ENCODE results near the gene ZBTB34.

ZBTB34 gene

GRCh38 chr9:126925876-126926275 is 65.4 kb downstream of the ZBTB34 start:
- TF ChIP-seq EZH2phosphoT487 (conservative IDR thresholded peaks at IDR 0.05; ENCODE audit: low read length) (no peak), CTCF (IDR thresholded peaks at IDR 0.05; ENCODE audit: insufficient read depth, low read length, poor library complexity, severe bottlenecking) (no peak)
- Histone ChIP-seq H3K79me2 (ENCODE audit: insufficient read depth, low read length) (no peaks in the 10 kb centered on the region), H4K20me1 (ENCODE audit: low read depth, low read length) (peaks cover 6% of the 10 kb centered on the region; the same call in 1 of the 2 replicates), H3K4me3 (ENCODE audit: insufficient read depth, low read length, poor library complexity, severe bottlenecking) (no peak overlapping the region), H3F3A (ENCODE audit: insufficient read depth) (no peaks in the 10 kb centered on the region), H3K27ac (ENCODE audit: low read depth, low read length) (no peak overlapping the region), H3K36me3 (ENCODE audit: low read length) (no peaks in the 10 kb centered on the region), H3K9me2 (replicated peaks; ENCODE audit: insufficient read depth, low read length) (no peaks in the 10 kb centered on the region), H3K9ac (ENCODE audit: low read length) (no peak overlapping the region), H3K4me2 (ENCODE audit: low read depth, low read length, poor library complexity, severe bottlenecking) (no peak overlapping the region), H3K27me3 (ENCODE audit: low read length) (no peaks in the 10 kb centered on the region), H2AFZ (ENCODE audit: low read depth, low read length, severe bottlenecking) (no peak overlapping the region), H3K9me3 (ENCODE audit: insufficient read depth, low read length) (no peaks in the 10 kb centered on the region)

GRCh38 chr9:126926364-126926763 is 65.9 kb downstream of the ZBTB34 start:
- H3K4me3 ChIP-seq (ENCODE audit: insufficient read depth, low read length, poor library complexity, severe bottlenecking) = no peak overlapping the region
- TF ChIP-seq EZH2phosphoT487 (conservative IDR thresholded peaks at IDR 0.05; ENCODE audit: low read length) (no peak), CTCF (IDR thresholded peaks at IDR 0.05; ENCODE audit: insufficient read depth, low read length, poor library complexity, severe bottlenecking) (no peak)
- H3K27me3 ChIP-seq (ENCODE audit: low read length) = no peaks in the 10 kb centered on the region
- H3K9ac ChIP-seq (ENCODE audit: low read length) = no peak overlapping the region
- no peaks in the 10 kb centered on the region for H3K9me2 ChIP-seq (replicated peaks; ENCODE audit: insufficient read depth, low read length)
- H3K27ac ChIP-seq (ENCODE audit: low read depth, low read length) = no peak overlapping the region
- no peaks in the 10 kb centered on the region for H3F3A ChIP-seq (ENCODE audit: insufficient read depth)
- H2AFZ ChIP-seq (ENCODE audit: low read depth, low read length, severe bottlenecking) = no peak overlapping the region
- H4K20me1 ChIP-seq (ENCODE audit: low read depth, low read length) = peaks cover 6% of the 10 kb centered on the region; the same call in 1 of the 2 replicates
- H3K36me3 ChIP-seq (ENCODE audit: low read length) = no peaks in the 10 kb centered on the region
- H3K9me3 ChIP-seq (ENCODE audit: insufficient read depth, low read length) = no peaks in the 10 kb centered on the region
- H3K79me2 ChIP-seq (ENCODE audit: insufficient read depth, low read length) = no peaks in the 10 kb centered on the region
- H3K4me2 ChIP-seq (ENCODE audit: low read depth, low read length, poor library complexity, severe bottlenecking) = no peak overlapping the region

GRCh38 chr9:126927419-126927818 is 67.0 kb downstream of the ZBTB34 start:
- H3K4me3 ChIP-seq (ENCODE audit: insufficient read depth, low read length, poor library complexity, severe bottlenecking) = no peak overlapping the region
- H3K9me2 ChIP-seq (replicated peaks; ENCODE audit: insufficient read depth, low read length) = no peaks in the 10 kb centered on the region
- TF ChIP-seq CTCF (IDR thresholded peaks at IDR 0.05; ENCODE audit: insufficient read depth, low read length, poor library complexity, severe bottlenecking) = no peak
- H3K9ac ChIP-seq (ENCODE audit: low read length) = no peak overlapping the region
- no peaks in the 10 kb centered on the region for H3K36me3 ChIP-seq (ENCODE audit: low read length)
- H2AFZ ChIP-seq (ENCODE audit: low read depth, low read length, severe bottlenecking) = no peak overlapping the region
- no peak overlapping the region for H3K4me2 ChIP-seq (ENCODE audit: low read depth, low read length, poor library complexity, severe bottlenecking)
- H3K9me3 ChIP-seq (ENCODE audit: insufficient read depth, low read length) = no peaks in the 10 kb centered on the region
- peaks cover 6% of the 10 kb centered on the region; the same call in 1 of the 2 replicates for H4K20me1 ChIP-seq (ENCODE audit: low read depth, low read length)
- no peaks in the 10 kb centered on the region for H3F3A ChIP-seq (ENCODE audit: insufficient read depth)
- no peaks in the 10 kb centered on the region for H3K27me3 ChIP-seq (ENCODE audit: low read length)
- H3K27ac ChIP-seq (ENCODE audit: low read depth, low read length) = no peak overlapping the region
- H3K79me2 ChIP-seq (ENCODE audit: insufficient read depth, low read length) = no peaks in the 10 kb centered on the region
